ENCODE results near the gene CD82. TPM values are rescaled to one million over a fixed set of nuclear protein-coding genes. Genes with fewer than 3 reads are reported as not detected.

Gene CD82
- total and polyA plus RNA-seq, 12 donors, result 2.3 to 53.4 (median 17.8) TPM

- no peaks in the 10 kb centered on the region for H3K4me1 ChIP-seq (replicated peaks in 1 of 2)
- no peak for DNase-seq
- H3K9me3 ChIP-seq (replicated peaks in 1 of 3), result no peaks in the 10 kb centered on the region
- no peak overlapping the region for H3K27ac ChIP-seq
- intact Hi-C loops (cut with DNase I), result loop anchor here in 1 of 2 donors (10.0 kb wide), 1 partner anchor 429 kb away; no protein-coding TSS in a partner anchor
- no peaks in the 10 kb centered on the region for H3K36me3 ChIP-seq (replicated peaks in 1 of 2)
- no peaks in the 10 kb centered on the region for H3K27me3 ChIP-seq
- WGBS, 4 donors, result 69 to 71% (median 69%) methylated on average over 5 of the region's 5 CpGs
- TF ChIP-seq CTCF (IDR thresholded peaks at IDR 0.05) (no peak), POLR2A (IDR thresholded peaks at IDR 0.05) (no peak)
- H3K4me3 ChIP-seq, result no peak overlapping the region
Observed at GRCh38 chr11:44533921-44534711, 31.3 kb upstream of the CD82 start.

GRCh38 chr11:44535191-44535980 lies 30.1 kb upstream of the CD82 start:
- intact Hi-C loops (cut with DNase I), result loop anchor here (5.0 to 10.0 kb wide), 3 partner anchors 253 to 431 kb away; no protein-coding TSS in a partner anchor
- WGBS, 4 donors, result 73 to 80% (median 74%) methylated on average over 13 to 16 of the region's 16 CpGs

GRCh38 chr11:44536788-44537516 lies 28.5 kb upstream of the CD82 start:
- TF ChIP-seq POLR2A (IDR thresholded peaks at IDR 0.05), result no peak
- TF ChIP-seq CTCF (IDR thresholded peaks at IDR 0.05), result no peak
- Histone ChIP-seq H3K27ac (no peak overlapping the region), H3K4me1 (replicated peaks in 1 of 2) (no peaks in the 10 kb centered on the region), H3K4me3 (no peak overlapping the region), H3K9me3 (replicated peaks in 1 of 3) (no peaks in the 10 kb centered on the region), H3K27me3 (no peaks in the 10 kb centered on the region), H3K36me3 (replicated peaks in 1 of 2) (no peaks in the 10 kb centered on the region)
- WGBS, 4 donors, result 63 to 80% (median 73%) methylated on average over 11 to 20 of the region's 20 CpGs
- peak in 1 of 7 donors; percentile 19 for DNase-seq
- intact Hi-C loops (cut with DNase I), result loop anchor here (5.0 to 10.0 kb wide), 3 partner anchors 255 to 432 kb away; no protein-coding TSS in a partner anchor

More at GRCh38 chr11:44535191-44535980, 30.1 kb upstream of the CD82 start:
- H3K4me3 ChIP-seq, result no peak overlapping the region
- no peaks in the 10 kb centered on the region for H3K9me3 ChIP-seq (replicated peaks in 1 of 3)
- H3K4me1 ChIP-seq (replicated peaks in 1 of 2), result no peaks in the 10 kb centered on the region
- no peak for DNase-seq
- TF ChIP-seq POLR2A (IDR thresholded peaks at IDR 0.05), result no peak
- no peak for TF ChIP-seq CTCF (IDR thresholded peaks at IDR 0.05)
- H3K27me3 ChIP-seq, result no peaks in the 10 kb centered on the region
- no peak overlapping the region for H3K27ac ChIP-seq
- no peaks in the 10 kb centered on the region for H3K36me3 ChIP-seq (replicated peaks in 1 of 2)
